HL-60/S4 treated with retinoic acid at 250 ng/mL for 4 days and 3 days (cell line): ENCODE results near the gene CACNA1G.

ENCODE experiments used
- in situ Hi-C: fragments of 300-500 bp; cut with MboI; formaldehyde crosslinking; loops from 2 replicates; pipeline ENCODE4 v1.7.0; 2022; ENCODE audit warnings: low sequenced_read_pairs

CACNA1G gene

DNA sequence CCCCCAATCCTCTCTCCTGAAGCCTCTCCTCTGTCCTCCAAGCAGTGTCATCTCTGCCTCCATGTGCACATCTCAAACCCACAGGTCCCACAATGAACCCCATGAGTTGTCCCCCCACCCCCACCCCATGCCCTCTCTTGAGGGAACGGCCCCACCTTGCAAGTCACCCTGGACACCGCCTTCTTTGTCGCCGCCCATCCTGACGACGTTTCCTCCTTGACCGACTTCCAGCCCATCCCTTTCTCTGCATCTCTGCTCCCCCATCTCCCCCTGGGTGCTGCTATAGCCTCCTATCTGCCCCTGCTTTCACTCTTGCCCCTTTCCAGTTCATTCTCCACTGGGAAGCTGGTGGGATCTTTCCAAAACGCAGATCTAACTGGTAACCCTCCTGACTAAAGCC, 15.2 kb upstream of the CACNA1G start:
- in situ Hi-C loops, result loop anchor here (25.0 kb wide), 1 partner anchor 417 kb away; no protein-coding TSS in a partner anchor

DNA sequence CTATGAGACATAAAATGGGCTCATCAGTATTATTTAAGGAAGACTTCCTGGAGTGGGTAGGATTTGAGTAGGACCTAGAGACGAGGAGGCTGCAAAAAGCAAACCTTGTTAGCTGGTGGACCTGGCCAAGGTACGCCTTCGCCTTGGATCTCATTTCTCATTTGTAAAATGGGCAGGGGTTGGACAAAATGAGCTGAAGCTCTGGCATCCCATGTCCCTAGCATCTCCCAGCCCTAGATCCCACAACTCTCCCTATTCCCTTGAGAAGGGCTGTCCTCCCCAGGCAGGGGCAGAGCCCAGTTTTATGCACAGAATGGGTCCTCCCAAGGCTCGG, 13.8 kb upstream of the CACNA1G start:
- in situ Hi-C loops, result loop anchor here (25.0 kb wide), 1 partner anchor 416 kb away; no protein-coding TSS in a partner anchor

DNA sequence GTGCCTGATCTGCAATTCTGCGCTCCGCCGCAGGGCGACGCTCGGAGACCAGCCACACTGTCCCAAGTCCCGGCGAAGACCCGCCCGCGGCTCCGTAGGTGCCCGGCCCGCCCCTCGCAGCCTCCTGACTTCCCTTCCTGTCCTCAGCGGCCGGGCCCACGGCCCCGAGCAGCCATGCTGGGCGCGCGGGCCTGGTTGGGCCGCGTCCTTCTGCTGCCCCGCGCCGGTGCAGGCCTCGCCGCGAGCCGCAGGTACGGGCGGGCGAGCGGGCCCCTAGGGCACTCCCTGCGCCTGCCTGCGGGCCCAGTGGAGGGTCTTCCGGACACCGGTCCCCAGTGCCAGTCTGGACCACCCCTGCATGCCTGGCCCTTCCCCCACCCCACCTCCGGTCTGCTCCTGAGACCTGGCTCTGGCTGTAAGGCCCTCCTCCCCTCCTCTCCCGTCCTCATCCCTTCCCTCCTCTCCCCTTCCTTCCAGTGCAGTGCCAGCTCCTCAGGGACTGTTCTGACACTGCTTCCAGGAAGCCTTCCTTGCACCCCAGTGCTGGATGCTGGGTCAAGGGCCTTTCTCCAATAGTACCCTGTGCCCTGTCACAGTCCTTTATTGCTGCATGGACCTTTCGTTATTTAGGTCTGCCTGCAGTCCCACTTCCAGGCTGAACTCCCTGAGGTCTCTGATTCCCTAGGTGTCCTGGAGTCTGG, 13.3 kb upstream of the CACNA1G start, which contains the start of gene SPATA20:
TSS of gene SPATA20 (plus strand) at position 140 of the 701 bp plus-strand sequence. CDS start at position 175, 35 bp downstream.
- in situ Hi-C loops, result loop anchor here (25.0 kb wide), 1 partner anchor 415 kb away; no protein-coding TSS in a partner anchor

DNA sequence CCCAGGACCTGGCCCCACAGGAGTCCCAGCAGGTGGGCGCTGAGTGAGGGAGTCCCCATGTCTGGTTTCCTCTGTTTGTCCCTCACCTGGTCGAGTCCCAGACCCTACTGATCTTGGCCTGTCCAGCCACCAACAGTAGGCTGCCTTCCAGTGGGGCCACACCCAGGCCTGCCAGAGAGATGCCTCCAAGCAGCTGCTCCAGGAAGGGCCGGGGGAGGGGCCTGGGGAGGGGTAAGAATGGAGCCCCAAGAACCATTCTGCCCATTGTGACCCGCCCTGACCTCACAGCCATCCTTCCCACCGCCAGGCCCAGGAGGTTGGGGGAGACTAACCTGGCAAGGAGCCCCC, 12.8 kb upstream of the CACNA1G start:
- in situ Hi-C loops, result loop anchor here (25.0 kb wide), 1 partner anchor 415 kb away; no protein-coding TSS in a partner anchor

DNA sequence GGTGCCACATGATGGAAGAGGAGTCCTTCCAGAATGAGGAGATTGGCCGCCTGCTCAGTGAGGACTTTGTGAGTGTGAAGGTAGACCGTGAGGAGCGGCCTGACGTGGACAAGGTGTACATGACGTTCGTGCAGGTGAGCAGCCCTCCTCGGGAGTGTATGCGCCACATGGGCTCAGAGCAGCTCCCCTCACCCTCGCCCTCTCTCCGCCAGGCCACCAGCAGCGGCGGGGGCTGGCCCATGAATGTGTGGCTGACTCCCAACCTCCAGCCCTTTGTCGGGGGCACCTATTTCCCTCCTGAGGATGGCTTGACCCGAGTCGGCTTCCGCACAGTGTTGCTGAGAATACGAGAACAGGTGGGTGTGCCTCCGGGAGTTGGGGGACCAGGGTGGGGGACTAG, 11.7 kb upstream of the CACNA1G start:
- in situ Hi-C loops, result loop anchor here (25.0 kb wide), 1 partner anchor 413 kb away; no protein-coding TSS in a partner anchor

DNA sequence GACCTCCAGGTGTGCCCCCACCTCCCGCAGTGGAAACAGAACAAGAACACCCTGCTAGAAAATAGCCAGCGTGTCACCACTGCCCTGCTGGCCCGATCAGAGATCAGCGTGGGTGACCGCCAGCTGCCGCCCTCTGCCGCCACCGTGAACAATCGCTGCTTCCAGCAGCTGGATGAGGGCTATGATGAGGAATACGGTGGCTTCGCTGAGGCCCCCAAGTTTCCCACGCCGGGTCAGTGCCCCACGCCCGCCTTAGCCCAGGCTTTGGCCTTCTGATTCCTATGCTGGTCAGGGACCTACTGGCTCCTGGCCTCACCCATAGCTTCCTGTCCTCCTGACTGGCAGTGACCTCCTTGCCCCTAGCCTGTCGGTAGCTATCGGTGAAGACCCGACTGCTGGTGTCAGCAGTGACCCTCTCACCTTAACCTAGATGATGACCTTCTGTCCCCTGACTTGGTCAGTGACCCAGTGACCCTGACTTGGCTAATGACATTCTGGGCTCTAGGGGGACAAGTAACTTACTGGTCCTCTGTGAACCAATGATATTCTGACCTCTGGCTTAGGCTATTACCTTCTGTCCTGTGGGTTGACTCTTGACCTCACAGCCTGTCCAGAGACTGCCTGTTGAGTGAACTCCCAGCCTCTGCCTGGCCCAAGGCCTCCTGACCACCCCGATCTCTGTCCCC, 11.1 kb upstream of the CACNA1G start:
- in situ Hi-C loops, result loop anchor here (25.0 kb wide), 1 partner anchor 413 kb away; no protein-coding TSS in a partner anchor

DNA sequence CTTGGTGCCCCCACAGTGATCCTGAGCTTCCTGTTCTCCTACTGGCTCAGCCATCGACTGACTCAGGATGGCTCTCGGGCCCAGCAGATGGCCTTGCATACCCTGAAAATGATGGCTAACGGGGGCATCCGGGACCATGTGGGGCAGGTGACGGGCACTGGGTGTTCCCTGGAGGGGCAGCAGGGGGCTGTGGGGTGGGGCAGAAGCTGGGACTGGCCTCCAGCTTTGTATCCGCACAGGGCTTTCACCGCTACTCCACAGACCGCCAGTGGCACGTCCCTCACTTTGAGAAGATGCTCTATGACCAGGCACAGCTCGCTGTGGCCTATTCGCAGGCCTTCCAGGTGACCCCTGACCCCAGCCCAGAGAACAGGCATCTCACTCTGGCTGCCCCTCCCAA, 10.5 kb upstream of the CACNA1G start:
- in situ Hi-C loops, result loop anchor here (25.0 kb wide), 1 partner anchor 412 kb away; no protein-coding TSS in a partner anchor

DNA sequence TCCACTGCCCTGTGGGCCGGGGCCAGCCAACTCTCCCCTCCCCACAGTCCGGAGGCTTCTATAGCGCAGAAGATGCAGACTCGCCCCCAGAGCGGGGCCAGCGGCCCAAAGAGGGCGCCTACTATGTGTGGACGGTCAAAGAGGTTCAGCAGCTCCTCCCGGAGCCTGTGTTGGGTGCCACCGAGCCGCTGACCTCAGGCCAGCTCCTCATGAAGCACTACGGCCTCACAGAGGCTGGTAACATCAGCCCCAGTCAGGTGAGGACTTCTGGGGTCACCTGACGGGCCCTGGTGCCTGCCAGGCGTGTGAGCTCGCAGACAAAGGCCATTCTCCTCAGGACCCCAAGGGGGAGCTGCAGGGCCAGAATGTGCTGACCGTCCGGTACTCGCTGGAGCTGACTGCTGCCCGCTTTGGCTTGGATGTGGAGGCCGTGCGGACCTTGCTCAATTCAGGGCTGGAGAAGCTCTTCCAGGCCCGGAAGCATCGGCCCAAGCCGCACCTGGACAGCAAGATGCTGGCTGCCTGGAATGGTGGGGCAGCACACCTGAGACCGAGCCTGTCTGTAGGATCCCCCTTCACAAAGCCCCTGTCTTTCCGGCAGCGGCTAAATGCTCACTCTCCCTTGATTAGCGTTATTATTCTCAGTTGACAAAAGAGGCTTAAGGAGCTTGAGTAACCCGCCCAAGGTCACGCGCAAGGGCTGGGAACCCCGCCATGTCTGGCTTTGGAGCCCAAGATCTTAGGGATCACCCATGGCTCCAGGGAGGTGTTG, 9.7 kb upstream of the CACNA1G start:
- in situ Hi-C loops, result no loop called here

DNA sequence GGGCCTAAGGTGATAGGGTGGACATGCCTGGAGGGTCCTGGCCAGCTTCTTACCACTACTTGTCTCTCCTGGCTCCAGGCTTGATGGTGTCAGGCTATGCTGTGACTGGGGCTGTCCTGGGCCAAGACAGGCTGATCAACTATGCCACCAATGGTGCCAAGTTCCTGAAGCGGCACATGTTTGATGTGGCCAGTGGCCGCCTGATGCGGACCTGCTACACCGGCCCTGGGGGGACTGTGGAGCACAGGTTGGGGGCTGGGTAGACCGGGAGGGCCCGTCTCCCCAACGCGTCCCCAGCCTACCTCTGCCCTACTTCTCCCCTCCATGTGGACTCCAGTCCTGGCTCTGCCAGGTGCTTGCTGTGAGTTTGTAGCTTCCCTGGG, 9.1 kb upstream of the CACNA1G start:
- in situ Hi-C loops, result no loop called here

DNA sequence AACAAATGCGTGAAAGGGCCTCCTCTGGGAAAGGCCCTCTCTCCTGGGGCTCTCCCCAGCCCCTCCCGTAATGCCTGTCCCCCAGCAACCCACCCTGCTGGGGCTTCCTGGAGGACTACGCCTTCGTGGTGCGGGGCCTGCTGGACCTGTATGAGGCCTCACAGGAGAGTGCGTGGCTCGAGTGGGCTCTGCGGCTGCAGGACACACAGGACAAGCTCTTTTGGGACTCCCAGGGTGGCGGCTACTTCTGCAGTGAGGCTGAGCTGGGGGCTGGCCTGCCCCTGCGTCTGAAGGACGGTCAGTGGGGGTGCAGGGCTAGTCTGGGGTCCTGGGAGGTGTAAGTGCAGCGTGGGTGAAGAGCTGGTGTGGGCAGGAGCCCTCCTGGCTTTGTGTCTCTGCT, 8.6 kb upstream of the CACNA1G start:
- in situ Hi-C loops, result no loop called here

DNA sequence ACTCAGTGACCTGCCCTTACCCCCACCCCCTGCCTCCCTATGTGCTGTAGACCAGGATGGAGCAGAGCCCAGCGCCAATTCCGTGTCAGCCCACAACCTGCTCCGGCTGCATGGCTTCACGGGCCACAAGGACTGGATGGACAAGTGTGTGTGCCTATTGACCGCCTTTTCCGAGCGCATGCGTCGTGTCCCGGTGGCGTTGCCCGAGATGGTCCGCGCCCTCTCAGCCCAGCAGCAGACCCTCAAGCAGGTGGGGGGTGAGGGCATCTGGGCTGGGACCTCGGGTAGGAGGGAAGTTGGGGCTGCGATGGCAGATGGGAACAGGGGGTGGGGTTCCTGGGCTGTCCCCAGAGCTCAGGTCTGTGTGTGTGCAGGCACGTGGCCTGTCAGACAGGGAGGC, 6.3 kb upstream of the CACNA1G start:
- in situ Hi-C loops, result no loop called here

DNA sequence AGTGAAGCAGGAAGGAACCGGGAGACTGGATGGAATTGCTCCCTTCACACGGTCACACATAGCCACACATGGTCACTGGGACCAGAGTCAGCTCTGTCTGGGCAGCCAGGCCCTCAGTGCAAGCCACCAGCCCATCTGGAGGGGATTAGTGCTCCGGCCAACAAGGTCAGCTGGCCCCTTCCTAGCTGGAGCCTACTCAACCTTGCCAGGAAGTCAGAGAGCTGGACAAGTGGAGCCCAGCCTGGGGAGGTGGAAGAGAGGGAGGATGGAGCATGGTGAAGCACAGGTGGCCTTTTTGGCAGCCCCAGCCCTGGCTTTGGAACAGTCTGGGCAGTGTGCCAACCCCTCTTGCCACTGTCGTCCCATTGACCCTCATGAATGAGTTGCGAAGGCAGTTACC, 3.7 kb upstream of the CACNA1G start:
- in situ Hi-C loops, result no loop called here

DNA sequence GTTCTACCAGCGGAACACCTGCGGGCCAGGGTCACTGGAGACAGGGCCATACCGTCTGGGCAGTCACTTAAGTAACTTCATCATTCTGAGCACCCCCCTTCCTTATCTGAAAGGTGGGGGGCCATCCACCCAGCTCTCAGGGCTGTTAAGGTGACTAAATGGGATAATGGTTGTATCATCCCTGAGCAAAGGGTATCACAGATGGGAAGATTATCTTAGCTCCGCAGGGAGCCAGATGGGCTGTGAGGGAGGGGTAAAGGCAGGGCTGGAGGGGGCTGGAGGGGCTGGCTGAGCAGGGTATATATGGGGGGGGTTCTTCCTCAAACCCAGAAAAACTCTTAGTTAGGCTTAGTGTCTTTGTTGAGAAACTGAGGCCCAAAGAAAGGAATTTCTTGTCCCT, 2.9 kb upstream of the CACNA1G start:
- in situ Hi-C loops, result no loop called here

DNA sequence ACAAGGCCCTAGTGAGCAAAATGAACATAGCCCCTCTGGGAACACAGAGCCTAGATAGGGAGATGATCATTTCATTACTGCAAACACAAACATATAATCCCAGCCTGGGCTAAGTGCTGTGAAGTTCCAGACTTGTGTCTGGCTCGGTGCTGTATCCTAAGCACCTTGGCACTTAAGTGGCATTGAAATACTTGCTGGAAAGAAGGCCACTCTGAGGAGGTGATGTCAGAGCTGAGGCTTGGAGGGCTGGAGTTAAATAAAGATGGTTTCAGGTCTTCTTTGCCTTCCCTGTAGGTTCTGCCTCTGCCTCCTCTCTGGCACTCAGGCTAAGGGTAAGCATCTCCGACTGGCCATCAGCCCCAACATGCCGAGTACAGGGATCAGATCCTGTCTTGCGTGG, 2.4 kb upstream of the CACNA1G start:
- in situ Hi-C loops, result no loop called here

DNA sequence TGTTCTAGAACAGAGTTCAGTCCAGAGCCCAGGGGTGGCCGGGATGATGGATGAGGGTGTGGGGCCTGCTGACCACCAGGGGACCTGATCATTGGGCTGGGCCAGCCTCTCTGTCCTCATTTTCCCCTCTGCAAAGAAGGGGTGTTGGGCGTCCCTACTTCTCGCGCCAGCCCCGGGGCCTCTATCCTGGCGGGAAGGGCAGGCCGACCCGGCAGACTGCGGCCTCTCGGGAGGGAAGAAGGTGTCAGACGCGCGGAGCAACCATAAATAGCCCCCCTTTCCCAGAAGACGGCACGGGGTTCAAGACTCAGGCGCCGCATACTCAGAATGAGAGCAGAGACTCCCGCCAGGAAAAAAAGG, 2.0 kb upstream of the CACNA1G start:
- in situ Hi-C loops, result no loop called here

DNA sequence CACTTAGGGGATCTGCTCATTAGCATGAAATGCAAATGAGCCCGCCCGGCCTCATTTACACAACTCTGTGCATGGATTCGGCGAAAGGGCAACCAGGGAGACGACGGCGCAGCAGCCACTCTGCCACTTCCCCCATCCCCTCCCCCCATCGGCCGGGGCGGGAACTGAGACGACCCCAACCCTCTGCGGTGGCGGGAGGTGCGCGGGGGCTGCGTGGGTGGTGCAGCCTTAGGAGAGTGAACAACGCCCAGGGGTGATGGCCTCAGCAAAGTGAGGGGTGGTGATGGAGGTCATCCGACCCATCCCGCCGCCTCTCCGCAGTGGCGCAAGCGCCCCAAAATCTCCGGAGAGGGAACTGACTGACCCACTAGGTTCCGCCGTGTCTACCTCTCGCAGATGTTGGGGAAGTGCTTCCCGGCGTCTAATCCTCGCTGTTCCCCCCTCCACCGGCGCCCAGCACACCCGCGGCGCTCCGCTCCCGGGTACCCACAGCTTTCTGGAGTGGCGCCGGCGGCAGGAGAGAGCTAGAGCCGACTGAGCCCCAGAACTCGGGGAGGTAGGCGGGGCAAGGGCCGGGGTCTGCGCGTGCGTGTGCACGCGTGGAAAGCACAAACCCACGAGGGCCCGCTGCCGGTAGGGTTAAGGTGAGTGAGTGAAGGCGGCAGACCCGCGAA, 1.4 kb upstream of the CACNA1G start:
- in situ Hi-C loops, result no loop called here

DNA sequence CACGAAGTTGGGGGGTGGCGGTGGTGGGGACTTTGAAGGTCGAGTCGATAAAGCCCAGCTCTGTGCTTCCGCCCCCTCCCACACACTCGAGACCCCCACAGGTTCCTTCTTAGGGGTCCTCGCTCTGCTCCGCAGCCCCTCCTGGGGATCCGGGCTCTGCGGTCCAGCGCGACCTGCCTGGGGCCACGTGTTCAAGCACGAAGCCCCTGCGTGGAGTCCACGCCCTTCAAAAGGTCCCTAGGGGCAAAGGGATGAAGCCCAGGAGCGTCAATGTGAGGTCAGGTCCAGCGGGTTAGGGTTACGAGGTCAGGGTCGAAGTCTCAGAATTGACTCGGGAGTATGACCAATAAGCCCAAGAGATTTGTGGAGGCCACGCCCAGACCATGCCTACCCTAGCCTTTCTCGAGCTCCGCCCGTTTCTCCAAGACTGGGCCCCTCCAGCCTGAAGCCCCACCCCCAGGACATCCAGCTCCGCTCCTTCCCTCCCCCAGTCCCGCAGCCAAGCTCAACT, 786 bp upstream of the CACNA1G start:
- in situ Hi-C loops, result no loop called here

DNA sequence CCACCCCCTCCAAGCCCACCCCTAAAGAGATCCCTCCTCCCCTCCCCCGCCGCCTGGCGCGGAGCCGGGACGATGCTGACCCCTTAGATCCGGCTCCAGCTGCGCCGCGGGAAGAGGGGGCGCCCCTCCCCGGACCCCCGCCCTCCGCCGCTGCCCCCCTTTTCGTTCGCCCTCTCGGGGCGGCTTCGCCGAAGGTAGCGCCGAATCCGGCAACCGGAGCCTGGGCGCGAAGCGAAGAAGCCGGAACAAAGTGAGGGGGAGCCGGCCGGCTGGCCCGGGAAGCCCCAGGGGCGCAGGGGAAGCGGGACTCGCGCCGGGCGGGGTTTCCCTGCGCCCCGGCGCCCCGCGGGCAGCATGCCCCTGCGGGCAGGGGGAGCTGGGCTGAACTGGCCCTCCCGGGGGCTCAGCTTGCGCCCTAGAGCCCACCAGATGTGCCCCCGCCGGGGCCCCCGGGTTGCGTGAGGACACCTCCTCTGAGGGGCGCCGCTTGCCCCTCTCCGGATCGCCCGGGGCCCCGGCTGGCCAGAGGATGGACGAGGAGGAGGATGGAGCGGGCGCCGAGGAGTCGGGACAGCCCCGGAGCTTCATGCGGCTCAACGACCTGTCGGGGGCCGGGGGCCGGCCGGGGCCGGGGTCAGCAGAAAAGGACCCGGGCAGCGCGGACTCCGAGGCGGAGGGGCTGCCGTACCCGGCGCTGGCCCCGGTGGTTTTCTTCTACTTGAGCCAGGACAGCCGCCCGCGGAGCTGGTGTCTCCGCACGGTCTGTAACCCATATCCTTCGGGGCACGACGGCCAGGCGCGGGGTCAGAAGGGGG, 623 bp downstream of the CACNA1G start:
- in situ Hi-C loops, result no loop called here

DNA sequence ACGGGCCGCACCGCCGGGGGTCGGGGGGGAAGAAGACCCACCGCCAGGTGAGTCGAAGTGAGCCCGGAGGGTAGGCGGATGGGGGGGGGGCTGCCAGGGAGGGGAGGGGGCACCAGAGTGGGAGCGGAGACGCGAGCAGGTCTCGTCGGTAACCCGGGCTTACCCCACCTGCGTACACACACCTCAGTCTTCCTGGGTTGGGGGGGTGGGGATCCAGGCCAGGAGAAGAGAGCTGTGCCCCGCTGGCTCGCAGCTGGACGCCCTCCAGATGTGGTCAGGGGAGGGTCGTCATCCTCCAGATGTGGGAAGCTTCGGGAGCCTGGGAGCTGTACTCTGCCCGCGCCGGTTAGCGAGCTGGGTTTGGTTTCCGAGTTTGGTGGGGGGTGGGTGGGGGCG, 1.2 kb downstream of the CACNA1G start:
- in situ Hi-C loops, result no loop called here
